ENCODE results near the gene SLC25A46.

- TF ChIP-seq CTCF (conservative IDR thresholded peaks at IDR 0.05; ENCODE audit: low read depth in 2 of 2) (no peak), EZH2 (IDR thresholded peaks at IDR 0.05; ENCODE audit: low read depth, unreplicated experiment) (no peak), REST (IDR thresholded peaks at IDR 0.05; ENCODE audit: unreplicated experiment) (no peak), POLR2AphosphoS5 (IDR thresholded peaks at IDR 0.05; ENCODE audit: low read depth) (no peak), CREB1 (CRISPR knock-in tag; IDR thresholded peaks at IDR 0.05; ENCODE audit: low read depth) (no peak), JUNB (IDR thresholded peaks at IDR 0.05; ENCODE audit: unreplicated experiment) (no peak), ZNF331 (CRISPR knock-in tag; IDR thresholded peaks at IDR 0.05; ENCODE audit: low read depth) (no peak), ZNF462 (CRISPR knock-in tag; IDR thresholded peaks at IDR 0.05) (no peak), STAT1 (IDR thresholded peaks at IDR 0.05; ENCODE audit: unreplicated experiment) (no peak), EZH2phosphoT487 (IDR thresholded peaks at IDR 0.05; ENCODE audit: unreplicated experiment) (no peak), NANOG (IDR thresholded peaks at IDR 0.05; ENCODE audit: borderline replicate concordance) (no peak), ETS1 (IDR thresholded peaks at IDR 0.05) (no peak), ZNF114 (CRISPR knock-in tag; IDR thresholded peaks at IDR 0.05) (no peak)
Observed at GRCh38 chr5:110807169-110807568, 68.4 kb downstream of the SLC25A46 start.
